HG03439 (cell line): ENCODE data around the gene CCL14.

Experiments used
- ATAC-seq: cut with Tn5 transposase; IDR thresholded peaks from one replicate; pipeline ENCODE4 v1.9.1; 2021; ENCODE audit warnings: mild to moderate bottlenecking, moderate library complexity; ENCODE audit not compliant: unreplicated experiment

The CCL14 gene

GRCh38 chr17:35991075-35991474 is 4.5 kb upstream of the CCL14 start:
- no peak for ATAC-seq

DNA sequence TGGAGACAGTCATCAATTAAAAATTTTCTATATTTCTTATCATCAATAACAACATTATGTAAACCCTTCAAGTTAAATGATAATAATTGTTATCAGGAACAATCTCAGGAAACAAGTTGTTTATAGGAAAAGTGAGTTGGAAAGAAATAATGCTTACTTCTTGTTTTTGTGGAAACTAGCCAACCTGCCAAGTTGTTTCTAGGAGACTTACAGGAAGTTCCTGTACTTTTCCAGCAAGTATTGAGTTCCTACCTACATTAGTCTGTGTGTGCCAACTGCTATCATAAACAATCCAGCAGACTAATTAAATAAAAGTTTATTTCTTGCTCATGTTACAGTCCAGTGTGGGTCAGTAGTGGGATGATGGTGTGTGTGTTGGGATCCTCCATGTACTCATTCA is 1.6 kb upstream of the CCL14 start:
- ATAC-seq, result no peak

DNA sequence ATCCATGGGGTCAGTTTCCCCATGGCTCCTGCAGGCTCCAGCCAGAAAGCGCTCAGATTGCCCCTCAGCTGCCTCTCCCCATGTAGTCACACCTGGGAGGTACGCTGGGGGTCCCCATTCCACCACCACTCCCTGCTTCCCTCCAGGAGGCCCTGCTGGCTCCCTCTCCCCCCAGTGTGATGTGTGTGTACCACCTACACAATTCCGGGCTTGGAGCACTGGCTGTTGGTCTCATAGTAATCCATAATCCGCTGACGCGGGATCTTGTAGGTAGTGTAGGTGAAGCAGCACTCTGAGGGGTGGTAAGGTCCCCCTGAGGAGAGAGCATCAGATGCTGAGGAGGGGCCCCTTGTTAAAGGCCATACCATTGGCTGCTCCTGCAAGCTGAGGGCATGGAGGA is 2.4 kb downstream of the CCL14 start:
- ATAC-seq, result no peak

DNA sequence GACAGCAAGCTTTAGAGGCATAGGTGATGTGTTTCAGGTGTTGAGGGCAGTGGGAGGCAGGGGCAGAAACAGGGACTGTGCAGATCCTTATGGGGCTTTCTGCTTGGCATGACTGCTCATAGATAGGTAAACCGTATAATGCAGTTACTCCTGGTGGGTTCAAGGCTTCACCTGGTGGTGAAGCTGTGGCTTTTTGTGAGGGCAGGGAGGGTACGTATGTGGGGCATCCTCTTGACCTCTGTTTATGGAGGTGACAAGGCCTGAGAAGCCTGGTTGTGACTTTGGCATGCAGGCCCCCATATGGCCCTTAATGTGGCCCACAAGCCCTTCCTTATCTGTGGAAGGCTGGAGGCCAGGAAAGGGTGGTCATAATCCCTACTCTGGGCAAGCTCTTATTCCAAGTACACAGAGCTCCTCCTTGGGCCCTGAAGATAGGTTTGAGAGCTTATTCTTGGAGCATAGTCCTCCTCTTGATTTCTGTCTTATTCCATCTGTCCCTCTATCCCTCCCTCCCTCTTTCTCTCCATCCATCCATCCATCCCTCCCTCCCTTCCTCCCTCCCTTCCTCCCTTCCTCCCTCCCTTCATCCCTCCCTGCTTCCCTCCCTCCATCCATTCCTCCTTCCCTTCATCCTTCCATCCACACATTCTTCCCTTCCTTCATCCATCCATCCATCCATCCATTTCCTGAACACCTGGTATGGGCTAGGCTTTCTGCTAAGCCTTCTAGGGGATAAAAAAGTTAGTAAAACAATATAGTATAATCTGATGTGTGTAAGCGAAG is 3.9 kb downstream of the CCL14 start:
- no peak for ATAC-seq

DNA sequence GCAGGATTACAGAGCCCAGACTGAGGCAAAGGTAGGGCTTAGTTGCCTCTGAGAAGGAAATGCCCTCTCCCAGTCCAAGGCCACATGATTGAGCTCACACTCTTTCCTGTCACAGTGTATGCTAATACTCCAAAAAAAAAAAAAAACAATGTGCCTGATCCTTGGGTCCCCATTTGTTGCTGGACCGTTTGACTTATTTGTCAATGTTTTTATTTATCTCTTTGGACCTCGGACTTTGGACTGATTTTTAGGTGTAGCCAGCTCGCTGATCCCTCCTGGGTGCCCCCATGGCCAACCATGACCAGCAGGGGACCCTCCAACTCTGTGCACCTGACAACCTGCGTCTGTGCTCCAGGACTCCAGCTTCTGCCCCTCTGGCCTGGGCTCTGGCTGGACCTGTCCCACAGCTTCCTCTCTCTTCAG is 4.6 kb downstream of the CCL14 start:
- no peak for ATAC-seq

GRCh38 chr17:35981246-35981645 is 5.3 kb downstream of the CCL14 start, which contains the start of gene CCL16:
CCL16 (minus strand) TSS chr17:35981497; CDS start chr17:35981420, 77 bp downstream.
- ATAC-seq, result no peak

- no peak for ATAC-seq
Measured at GRCh38 chr17:35978346-35978745, 8.2 kb downstream of the CCL14 start.

- no peak for ATAC-seq
Measured at GRCh38 chr17:35977509-35977908, 9.0 kb downstream of the CCL14 start.

GRCh38 chr17:35973333-35974260 is 12.9 kb downstream of the CCL14 start:
- ATAC-seq, result no peak

DNA sequence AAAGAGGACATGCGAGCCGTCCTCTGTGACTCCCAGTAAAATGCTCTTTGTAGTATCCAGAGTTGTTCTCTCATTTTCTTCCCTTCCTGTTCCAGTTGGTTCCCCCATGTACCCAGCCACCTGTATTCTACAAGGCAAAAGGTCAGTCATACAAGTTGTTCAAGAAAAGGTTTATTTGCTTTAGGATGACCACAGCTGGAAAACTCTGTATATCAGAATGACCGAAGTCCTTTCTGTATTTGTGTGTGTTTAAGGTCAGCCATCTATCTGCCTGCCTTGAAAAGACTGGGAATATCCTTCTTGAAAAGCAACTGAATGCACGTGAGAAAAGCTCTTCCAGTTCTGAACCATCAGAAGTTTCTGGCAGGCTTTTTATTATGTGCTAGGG is 13.6 kb downstream of the CCL14 start:
- no peak for ATAC-seq

GRCh38 chr17:35972535-35972934 is 14.0 kb downstream of the CCL14 start:
- ATAC-seq, result no peak

- no peak for ATAC-seq
Measured at GRCh38 chr17:35972066-35972465, 14.5 kb downstream of the CCL14 start.

GRCh38 chr17:35969558-35970380 is 16.8 kb downstream of the CCL14 start:
- ATAC-seq, result no peak

GRCh38 chr17:35968520-35969054 is 17.9 kb downstream of the CCL14 start:
- ATAC-seq, result no peak

DNA sequence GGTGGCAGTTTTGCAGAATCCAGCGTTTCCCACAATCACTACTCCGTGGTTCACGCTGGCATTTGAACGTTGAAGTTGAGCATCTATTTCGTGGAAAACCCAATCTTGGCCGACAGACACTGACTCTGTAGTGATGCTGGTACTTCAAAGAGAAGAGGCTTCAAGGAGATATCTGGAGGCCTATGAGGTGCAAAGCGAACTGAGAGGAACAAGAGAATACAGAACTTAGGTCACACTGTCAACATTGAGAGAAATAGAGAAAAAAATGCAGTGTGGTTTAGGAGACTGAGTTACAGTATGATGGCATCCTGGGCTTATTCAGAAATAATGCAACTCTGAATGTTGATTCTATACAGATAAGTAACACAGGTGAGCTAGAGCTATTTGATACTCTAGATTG is 21.3 kb downstream of the CCL14 start:
- no peak for ATAC-seq

GRCh38 chr17:35963663-35964062 is 22.9 kb downstream of the CCL14 start:
- no peak for ATAC-seq

DNA sequence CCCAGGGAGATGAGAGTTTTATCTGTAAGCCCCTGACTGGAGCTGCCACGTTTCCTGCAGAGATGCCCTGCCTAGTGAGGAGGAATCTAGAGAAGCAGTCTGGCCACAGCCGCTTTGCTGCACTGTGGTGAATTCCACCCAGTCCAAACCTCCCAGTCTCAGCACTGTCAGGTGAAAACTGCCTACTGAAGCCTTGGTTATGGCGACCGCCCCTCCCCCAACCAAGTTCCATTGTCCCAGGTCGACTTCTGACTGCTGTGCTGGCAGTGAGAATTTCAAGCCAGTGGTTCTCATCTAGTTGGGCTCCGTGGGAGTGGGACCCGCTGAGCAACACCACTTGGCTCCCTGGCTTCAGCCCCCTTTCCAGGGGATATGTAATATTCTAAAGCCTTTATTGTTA is 32.8 kb downstream of the CCL14 start:
- ATAC-seq, result no peak

DNA sequence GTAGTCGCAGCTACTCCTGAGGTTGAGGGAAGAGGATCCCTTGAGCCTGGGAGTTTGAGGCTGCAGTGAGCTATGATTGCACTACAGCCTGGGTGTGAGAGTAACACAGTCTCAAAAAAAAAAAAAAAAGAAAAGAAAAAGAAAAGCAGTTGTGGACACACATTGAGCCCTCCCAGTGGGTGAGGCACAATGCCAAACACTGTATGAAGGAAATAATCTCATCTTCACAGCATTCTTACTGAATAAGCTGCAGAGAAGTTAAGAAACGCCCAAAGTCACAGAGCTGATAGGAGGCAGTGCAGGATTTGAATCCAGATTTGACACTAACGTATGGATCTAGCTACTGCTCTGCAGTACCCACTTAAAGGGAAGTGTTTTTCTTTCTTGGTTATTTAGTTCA is 37.1 kb downstream of the CCL14 start:
- no peak for ATAC-seq

- no peak for ATAC-seq
Measured at GRCh38 chr17:35948092-35948491, 38.4 kb downstream of the CCL14 start.

DNA sequence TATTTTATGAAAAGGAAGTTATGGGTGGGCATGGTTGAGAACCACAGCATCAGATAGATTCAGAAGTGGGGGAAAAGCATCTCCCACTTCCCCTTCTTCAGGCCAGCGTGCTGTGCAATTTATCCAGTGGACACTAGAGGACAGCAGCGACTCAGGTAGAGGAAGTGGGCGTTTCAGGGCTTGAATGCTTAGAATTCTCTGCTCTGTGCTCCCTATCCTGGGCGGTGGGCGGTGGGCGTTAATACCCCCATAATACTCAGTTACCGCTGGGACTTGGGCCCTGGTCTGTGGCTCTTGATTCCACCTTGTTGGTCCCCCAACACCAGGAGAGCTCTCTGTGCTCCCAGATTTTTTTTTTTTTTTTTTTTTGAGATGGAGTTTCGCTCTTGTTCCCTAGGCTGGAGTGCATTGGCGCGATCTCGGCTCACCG is 39.4 kb downstream of the CCL14 start:
- no peak for ATAC-seq

- ATAC-seq, result no peak
Measured at GRCh38 chr17:35944151-35944550, 42.4 kb downstream of the CCL14 start.
